ENCODE results near the gene MGAT4C. TPM values are rescaled to one million over a fixed set of nuclear protein-coding genes. Genes with fewer than 3 reads are reported as not detected.

Gene MGAT4C
- total and polyA plus RNA-seq, 2 donors from 2014 or later = 0.16 TPM; not detected in 1

DNA sequence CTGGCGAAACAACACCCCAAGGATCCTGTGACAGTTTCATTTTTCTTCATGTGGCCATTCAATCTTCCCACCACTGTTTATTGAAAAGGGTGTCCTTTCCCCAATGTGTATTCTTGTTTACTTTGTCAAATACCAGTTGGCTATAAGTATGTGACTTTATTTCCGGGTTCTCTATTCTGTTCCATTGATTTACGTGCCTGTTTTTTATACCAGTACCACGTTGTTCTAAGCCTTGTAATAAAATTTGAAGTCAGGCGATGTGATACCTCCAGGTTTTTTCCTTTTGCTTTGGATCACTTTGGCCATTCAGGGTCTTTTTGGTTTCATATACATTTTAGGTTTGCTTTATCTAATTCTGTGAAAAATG is 9.1 kb upstream of the MGAT4C start:
- peak overlapping the region in 1 of 3 donors; percentile 40 for H3K9ac ChIP-seq (ENCODE audit: low read length in 3 of 3)
- H3K4me3 ChIP-seq (ENCODE audit: low read length in 3 of 3) = peak overlapping the region in 2 of 3 donors; percentile 42 to 52
- DNase-seq (no peak), FAIRE-seq (no peak)
- intact Hi-C loops (cut with DNase I) = no loop called here
- peak overlapping the region in 1 of 2 donors; percentile 80 for H3K27ac ChIP-seq (ENCODE audit: low read depth in 2 of 2, low read length in 2 of 2)
- no peaks in the 10 kb centered on the region for H3K36me3 ChIP-seq (ENCODE audit: control insufficient read depth in 2 of 3, insufficient read depth in 3 of 3, low read length in 3 of 3)
- TF ChIP-seq, protein P1, sequence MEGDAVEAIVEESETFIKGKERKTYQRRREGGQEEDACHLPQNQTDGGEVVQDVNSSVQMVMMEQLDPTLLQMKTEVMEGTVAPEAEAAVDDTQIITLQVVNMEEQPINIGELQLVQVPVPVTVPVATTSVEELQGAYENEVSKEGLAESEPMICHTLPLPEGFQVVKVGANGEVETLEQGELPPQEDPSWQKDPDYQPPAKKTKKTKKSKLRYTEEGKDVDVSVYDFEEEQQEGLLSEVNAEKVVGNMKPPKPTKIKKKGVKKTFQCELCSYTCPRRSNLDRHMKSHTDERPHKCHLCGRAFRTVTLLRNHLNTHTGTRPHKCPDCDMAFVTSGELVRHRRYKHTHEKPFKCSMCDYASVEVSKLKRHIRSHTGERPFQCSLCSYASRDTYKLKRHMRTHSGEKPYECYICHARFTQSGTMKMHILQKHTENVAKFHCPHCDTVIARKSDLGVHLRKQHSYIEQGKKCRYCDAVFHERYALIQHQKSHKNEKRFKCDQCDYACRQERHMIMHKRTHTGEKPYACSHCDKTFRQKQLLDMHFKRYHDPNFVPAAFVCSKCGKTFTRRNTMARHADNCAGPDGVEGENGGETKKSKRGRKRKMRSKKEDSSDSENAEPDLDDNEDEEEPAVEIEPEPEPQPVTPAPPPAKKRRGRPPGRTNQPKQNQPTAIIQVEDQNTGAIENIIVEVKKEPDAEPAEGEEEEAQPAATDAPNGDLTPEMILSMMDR (IDR thresholded peaks at IDR 0.05; ENCODE audit: borderline replicate concordance, extremely low read depth, insufficient read depth) = no peak
- H3K4me1 ChIP-seq (ENCODE audit: control insufficient read depth in 2 of 3, insufficient read depth in 2 of 3, low read depth in 1 of 3, low read length in 3 of 3) = peaks cover 0 to 4% (median 0%) of the 10 kb centered on the region in 3 donors
- no peaks in the 10 kb centered on the region for H3K27me3 ChIP-seq (ENCODE audit: control insufficient read depth, insufficient read depth, low read length)
- no peaks in the 10 kb centered on the region for H3K9me3 ChIP-seq (ENCODE audit: control insufficient read depth in 2 of 3, insufficient read depth in 1 of 3, low read length in 3 of 3)

DNA sequence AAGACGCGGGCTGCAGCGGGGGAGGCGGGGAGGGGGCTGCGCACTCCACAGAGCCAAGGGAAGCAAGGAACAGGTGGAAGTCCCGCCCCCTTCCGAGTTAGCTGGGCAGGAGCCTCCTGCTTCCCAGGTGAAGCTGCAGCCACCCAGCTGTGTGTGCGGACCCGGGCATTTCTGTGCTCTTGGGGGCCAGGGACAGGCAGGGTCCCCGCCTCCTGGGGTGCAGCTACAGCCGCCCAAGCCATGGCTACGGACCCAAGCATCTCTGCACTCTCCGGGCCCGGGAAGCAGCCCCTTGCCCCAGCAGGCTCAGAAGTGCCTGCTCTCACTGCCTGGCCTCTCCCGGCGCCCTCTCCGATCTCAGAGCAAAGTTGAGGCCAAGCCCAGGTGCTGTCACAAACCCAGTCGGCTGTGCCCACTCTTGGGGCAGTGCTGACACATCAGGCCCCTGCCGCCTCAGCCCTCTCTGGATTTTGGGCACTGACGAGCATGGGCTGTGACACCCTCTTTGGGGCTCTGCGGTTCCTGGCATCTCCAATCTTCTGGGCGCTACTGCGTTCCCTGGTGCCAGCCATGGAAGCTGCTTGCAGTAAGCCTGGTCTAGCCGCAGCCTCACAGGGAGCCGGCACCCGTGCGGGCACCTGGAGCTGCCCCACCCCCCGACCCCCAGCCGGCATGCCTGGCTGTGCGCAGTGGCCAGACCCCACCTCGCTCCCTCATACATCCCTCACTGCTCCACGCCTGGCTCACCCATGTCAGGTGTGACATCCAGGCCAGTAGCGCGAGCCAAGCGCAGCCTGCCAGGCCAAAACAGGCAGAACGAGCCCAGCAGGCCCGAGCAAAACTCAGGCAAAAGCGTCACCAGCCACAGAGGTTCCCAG is 8.5 kb upstream of the MGAT4C start:
- TF ChIP-seq, protein P1 (IDR thresholded peaks at IDR 0.05; ENCODE audit: borderline replicate concordance, extremely low read depth, insufficient read depth) = no peak
- peak overlapping the region; percentile 11 to 52 (median 42) for H3K4me3 ChIP-seq (ENCODE audit: low read length in 3 of 3)
- no peak for FAIRE-seq

DNA sequence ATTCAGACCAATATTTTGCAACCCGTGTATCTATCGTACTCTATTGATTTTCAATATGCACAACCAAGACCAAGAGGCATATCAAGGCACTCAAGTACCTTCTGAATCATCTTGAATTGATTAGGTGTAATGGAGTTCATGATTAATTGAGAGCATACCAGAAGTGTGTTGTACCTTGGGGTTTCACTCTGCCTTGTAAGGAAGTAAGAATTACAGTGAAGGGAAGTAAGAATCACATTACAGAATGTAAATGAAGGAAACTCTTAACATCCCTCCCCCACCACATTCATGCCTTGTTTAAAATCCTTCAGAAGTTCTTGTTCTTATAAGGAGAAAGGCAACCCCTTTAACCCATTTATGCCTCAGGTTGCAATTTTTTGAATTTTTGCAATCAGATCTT is 5.4 kb upstream of the MGAT4C start:
- TF ChIP-seq, protein P1 (IDR thresholded peaks at IDR 0.05; ENCODE audit: borderline replicate concordance, extremely low read depth, insufficient read depth) = no peak
- Histone ChIP-seq H3K27ac (ENCODE audit: low read depth in 2 of 2, low read length in 2 of 2) (no peak overlapping the region), H3K27me3 (ENCODE audit: control insufficient read depth, insufficient read depth, low read length) (no peaks in the 10 kb centered on the region), H3K4me1 (ENCODE audit: control insufficient read depth in 2 of 3, insufficient read depth in 2 of 3, low read depth in 1 of 3, low read length in 3 of 3) (peaks cover 0 to 4% (median 0%) of the 10 kb centered on the region in 3 donors), H3K36me3 (ENCODE audit: control insufficient read depth in 2 of 3, insufficient read depth in 3 of 3, low read length in 3 of 3) (no peaks in the 10 kb centered on the region), H3K4me3 (ENCODE audit: low read length in 3 of 3) (no peak overlapping the region), H3K9ac (ENCODE audit: low read length in 3 of 3) (no peak overlapping the region), H3K9me3 (ENCODE audit: control insufficient read depth in 2 of 3, insufficient read depth in 1 of 3, low read length in 3 of 3) (no peaks in the 10 kb centered on the region)
- peak in 2 of 5 donors; percentile 5 to 10 for DNase-seq
- intact Hi-C loops (cut with DNase I) = no loop called here
- FAIRE-seq = no peak

More for the DNA sequence above, 8.5 kb upstream of the MGAT4C start:
- H3K36me3 ChIP-seq (ENCODE audit: control insufficient read depth in 2 of 3, insufficient read depth in 3 of 3, low read length in 3 of 3) = no peaks in the 10 kb centered on the region
- H3K4me1 ChIP-seq (ENCODE audit: control insufficient read depth in 2 of 3, insufficient read depth in 2 of 3, low read depth in 1 of 3, low read length in 3 of 3) = peaks cover 0 to 4% (median 0%) of the 10 kb centered on the region in 3 donors
- H3K9ac ChIP-seq (ENCODE audit: low read length in 3 of 3) = peak overlapping the region in 1 of 3 donors; percentile 40
- peak overlapping the region; percentile 57 to 80 for H3K27ac ChIP-seq (ENCODE audit: low read depth in 2 of 2, low read length in 2 of 2)
- no peaks in the 10 kb centered on the region for H3K27me3 ChIP-seq (ENCODE audit: control insufficient read depth, insufficient read depth, low read length)
- intact Hi-C loops (cut with DNase I) = no loop called here
- H3K9me3 ChIP-seq (ENCODE audit: control insufficient read depth in 2 of 3, insufficient read depth in 1 of 3, low read length in 3 of 3) = no peaks in the 10 kb centered on the region
- DNase-seq = peak; percentile 66 to 79 (median 77)
